AG04450 (cell line): ENCODE data around the gene PRORP. TPM values are rescaled to one million over a fixed set of nuclear protein-coding genes. Genes with fewer than 3 reads are reported as not detected.

Experiments
- polyA plus RNA-seq: library from polyadenylated mRNA; depleted of rRNA; stranded (reverse); fragments of >200 nt; gene quantifications from 2 replicates; pipeline ENCODE4 v1.2.3, GENCODE V29; 2011; rRNA removed

Gene PRORP
- polyA plus RNA-seq, 1 experiment: 34.9 TPM

Other genes with a start within 250 kb of the PRORP start
- 22.6 and 31.5 TPM in 2 replicates for gene BAZ1A, start 247.2 kb upstream of the PRORP start, polyA plus RNA-seq
- gene SRP54, start 139.6 kb upstream of the PRORP start, polyA plus RNA-seq: 58.8 and 84.2 TPM in 2 replicates
- 44.1 and 54.0 TPM in 2 replicates for gene FAM177A1, start 76.3 kb upstream of the PRORP start, polyA plus RNA-seq
- 30.8 and 43.7 TPM in 2 replicates for gene PPP2R3C, start 562 bp upstream of the PRORP start, polyA plus RNA-seq
- gene PSMA6, start 169.8 kb downstream of the PRORP start, polyA plus RNA-seq: 233 and 300 TPM in 2 replicates